NCI-H1048 (cell line): Measurements from ENCODE around the gene OGDH.
"Not testable (repeated sequence)": the region's sequence is repeated elsewhere in the genome, so short reads cannot be mapped to it uniquely, and the experiment has no call there.

Experiments
- DNase-seq: peaks from one replicate; lab custom pipeline; 2025; lab: John Stamatoyannopoulos, UW

Gene OGDH

DNA sequence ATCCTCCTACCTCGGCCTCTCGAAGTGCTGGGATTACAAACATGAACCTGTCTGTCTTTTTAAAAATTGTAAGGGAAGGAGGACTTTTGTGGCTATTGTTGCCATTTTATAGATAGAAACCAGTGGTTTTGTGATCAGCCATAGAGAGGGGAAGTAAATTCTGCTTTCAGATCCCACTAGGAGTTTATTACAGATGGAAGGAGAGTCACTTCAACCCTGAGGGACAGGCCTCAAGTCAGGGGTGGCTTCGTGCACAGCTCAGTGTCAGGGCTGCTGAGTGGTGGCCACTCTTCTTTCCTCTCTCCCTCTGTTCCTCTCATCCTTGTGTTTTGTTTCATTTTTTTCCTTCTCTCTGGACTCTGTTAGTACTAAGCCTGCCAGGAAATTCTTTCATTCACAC is 60.8 kb downstream of the OGDH start:
- no peak for DNase-seq

DNA sequence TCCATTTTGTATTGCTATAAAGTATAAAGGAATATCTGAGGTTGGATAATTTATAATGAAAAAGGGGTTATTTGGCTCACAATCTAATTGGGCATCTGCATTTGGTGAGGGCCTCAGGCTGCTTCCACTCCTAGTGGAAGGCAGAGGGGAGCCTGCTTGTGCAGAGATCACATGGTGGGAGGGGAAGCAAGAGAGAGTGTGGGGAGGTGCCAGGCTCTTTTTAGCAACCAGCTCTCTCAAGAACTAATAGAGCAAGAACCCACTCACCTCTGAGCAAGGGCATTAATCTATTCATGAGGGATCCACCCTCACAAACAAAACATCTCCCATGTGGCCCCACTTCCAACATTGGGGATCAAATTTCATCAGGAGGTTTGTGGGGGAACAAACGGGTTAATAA is 64.6 kb downstream of the OGDH start:
- DNase-seq = no peak

DNA sequence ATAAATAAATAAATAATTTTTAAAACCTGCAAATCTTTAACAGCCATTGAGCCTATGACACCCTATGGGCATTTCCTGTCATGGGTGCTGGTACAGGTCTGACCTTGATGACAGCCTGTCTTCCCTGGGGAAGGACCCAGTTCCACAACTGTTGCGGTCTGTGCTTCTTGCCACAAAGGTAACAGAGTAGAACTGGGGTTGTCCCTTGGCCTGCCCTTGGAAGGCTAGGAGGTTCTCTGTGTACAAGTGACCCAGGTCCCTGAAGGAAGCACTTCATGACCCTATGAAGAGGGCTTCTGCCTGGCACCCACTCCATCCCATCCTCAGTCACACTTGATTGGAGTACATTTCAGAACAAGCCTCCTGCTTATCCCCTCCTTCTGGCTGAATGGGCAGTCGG is 66.9 kb downstream of the OGDH start:
- DNase-seq = no peak

DNA sequence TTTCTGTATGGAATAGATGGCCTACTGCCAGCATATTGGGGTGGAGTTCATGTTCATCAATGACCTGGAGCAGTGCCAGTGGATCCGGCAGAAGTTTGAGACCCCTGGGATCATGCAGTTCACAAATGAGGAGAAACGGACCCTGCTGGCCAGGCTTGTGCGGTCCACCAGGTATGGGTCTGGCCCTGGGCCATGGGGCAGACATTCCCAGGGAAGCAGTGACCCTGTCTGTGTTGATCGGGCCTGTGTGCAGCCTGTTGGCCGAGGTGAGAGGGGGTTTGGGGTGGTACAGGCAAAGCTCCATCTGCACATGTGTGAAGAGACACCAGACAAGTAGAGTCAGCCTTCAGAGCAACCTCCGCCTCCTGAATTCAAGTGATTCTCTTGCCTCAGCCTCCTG is 67.3 kb downstream of the OGDH start:
- no peak for DNase-seq

DNA sequence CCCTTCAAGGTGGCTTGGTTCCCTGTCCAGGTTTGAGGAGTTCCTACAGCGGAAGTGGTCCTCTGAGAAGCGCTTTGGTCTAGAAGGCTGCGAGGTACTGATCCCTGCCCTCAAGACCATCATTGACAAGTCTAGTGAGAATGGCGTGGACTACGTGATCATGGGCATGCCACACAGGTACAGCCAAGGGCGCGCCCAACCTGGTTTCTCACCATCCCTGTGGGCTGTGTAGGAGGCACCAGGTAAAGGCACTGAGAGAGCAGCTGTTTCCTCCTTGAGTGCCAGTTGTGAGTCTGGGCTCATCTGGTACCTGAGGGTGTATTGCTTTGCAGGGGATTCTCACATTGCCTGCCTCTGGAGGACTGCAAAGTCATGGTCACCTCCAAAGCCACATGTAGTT is 68.0 kb downstream of the OGDH start:
- no peak for DNase-seq

DNA sequence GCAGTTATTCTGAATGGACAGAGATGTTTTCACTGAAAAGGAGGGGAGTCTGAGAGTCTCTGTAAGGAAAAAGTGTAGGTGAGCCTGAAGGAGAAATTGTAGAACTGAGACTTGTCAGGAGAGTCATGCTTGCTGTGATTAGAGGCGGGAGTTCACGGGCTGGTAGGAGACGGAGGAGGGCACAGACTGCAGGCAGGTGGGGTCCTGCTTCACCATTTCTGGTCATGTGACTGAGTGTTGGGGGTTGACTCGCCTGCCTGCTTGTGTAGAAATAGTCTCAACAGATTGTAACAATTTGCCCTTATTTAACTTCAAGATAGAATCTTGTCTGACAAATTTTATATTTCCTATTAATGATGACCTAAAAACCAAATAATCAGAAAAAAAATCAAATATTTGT is 70.3 kb downstream of the OGDH start:
- DNase-seq = no peak

DNA sequence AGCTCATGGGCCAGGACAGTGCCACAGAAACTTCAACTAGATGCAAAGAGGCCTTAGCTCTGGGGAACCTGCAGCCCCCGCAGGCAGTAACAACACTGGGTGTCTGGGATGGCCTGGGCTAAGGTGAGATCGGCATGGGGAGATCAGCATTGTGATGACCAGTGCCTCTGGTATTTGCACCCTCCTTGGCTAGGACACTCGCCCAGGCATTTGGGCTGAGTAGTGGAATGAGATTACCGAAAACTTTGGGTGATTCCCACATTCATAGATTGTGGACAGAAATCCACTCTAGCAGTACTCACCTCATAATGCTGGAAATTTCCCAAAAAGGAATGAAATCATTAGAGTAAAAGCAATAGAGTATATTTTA is 71.7 kb downstream of the OGDH start:
- DNase-seq = no peak

DNA sequence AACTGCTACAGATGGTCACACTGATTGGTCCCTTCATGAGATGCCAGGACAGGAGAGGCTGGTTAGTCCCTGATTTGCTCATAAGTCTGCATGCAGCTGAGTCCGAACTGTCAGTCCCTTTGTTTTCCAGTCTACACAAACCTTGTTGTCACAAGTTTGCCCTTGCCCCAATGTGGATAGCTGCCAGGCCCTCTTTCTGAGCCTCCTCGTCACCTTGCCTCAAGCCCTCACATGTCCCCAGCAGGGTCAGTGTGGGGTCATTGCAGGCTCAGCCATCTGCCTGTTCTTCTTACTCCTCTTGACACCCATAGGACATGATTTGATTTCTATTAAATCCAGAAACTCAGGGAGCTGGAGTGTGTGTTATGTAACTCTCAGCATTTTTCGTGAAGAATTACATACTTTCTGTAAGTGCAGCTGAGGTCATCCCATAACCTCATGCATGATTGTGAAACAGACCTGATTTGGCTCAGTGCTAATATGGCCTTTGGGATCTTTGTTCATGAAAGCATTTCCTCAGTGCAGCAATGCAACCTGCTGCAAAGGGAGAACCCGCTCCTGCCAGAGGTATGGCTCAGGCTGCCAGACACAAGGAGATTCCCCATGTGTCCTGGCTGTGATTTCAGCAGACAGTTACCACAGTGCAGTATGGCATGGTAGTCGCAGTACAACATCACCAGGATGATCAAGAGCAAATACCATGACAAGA is 72.2 kb downstream of the OGDH start:
- DNase-seq = no peak

DNA sequence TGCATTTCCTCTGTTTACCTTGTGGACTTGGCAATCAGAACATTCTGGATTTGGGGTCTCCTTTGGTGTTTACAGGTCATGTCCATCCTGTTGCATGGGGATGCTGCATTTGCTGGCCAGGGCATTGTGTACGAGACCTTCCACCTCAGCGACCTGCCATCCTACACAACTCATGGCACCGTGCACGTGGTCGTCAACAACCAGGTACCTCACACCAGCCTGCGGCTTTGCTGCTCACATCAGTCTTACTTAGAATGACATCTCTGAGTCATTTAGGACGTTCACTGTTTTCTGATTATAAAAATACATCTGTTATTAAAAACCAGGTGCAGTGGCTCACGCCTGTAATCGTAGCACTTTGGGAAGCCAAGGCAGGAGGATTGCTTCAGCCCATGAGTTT is 75.2 kb downstream of the OGDH start:
- no peak for DNase-seq

DNA sequence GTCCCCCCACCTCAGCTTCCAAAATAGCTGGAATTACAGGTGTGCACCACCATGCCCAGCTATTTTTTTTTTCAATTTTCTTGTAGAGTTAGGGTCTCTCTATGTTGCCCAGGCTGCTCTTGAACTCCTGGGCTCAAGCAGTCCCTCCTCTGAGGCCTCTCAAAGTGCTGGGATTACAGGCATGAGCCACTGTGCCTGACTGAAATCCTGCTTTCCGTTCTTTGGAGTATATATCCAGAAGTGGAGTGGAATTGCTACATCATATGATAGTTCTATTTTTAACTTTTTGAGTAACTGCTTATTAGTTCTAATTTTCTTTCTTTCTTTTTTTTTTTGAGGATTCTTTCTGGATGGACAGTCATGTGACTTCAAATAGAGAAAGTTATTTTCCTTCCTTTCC is 79.3 kb downstream of the OGDH start:
- no peak for DNase-seq

DNA sequence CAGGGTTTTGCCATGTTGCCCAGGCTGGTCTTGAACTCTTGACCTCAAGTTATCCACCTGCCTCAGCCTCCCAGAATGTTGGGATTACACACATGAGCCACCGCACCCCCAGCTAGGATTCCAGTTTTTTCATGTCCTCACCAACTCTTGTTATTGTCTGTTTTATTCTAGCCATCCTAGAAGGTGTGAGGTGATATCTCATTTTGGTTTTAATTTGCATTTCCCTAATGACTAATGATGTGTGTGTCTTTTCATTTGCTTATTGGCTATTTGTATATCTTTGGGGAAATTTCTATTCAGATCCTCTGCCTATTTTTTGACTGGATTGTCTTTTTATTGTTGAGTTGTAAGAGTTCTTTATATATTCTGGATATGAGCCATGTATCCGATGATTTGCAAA is 83.0 kb downstream of the OGDH start:
- no peak for DNase-seq

DNA sequence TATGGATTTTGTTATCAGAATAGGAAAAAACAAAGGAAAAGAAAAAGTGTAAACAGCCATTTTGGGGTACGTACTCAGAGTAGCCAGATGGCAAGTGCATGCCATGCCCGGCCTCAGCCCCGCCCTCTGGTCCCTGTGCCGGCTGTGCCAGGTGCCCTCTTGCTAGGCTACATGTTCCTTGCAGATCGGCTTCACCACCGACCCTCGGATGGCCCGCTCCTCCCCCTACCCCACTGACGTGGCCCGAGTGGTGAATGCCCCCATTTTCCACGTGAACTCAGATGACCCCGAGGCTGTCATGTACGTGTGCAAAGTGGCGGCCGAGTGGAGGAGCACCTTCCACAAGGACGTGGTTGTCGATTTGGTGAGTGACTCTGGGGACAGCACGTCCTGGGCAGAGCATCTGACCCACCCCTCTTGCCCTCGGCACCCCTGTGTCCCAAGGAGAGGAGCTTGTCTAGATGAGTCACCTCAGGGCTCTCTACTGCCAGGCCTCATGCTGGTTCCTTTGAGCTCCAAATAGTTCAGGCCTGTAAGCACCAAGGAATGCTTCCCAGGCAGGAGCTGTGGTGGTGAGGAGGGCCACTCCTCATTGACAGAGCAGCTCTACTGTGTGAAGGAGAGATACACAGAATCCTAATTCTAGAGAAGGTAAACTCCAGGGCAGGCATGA is 87.3 kb downstream of the OGDH start:
- DNase-seq = no peak

DNA sequence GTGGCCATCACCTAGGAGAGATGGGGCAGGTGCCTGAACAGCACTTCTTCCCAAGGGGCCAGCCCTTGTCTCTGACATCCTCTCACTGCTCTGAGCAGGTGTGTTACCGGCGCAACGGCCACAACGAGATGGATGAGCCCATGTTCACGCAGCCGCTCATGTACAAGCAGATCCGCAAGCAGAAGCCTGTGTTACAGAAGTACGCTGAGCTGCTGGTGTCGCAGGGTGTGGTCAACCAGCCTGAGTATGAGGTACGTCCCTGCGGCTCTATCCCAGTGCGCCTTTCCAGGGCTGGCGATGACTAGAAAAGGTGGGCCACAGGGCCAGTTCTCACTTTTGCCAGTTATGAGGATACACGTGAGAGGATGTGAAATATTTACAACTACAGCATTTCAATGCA is 87.9 kb downstream of the OGDH start:
- no peak for DNase-seq

DNA sequence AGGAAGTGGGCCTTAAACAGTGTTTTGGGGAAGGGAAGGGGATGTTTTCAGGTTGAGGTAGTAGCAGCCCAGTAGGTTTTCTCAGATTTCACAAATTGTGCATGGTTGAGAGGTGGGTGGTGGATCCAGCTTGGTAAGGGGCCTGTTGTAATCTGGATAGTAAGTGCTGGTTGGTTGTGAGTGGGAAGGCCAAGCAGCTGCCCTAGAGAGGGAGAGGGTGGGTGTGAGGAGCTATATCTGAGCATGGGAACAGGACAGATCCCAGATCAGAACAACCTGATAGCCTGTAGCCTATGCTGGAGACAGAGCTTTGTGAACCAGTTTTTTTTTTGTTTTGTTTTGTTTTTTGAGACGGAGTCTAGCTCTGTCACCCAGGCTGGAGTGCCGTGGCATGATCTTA is 88.3 kb downstream of the OGDH start:
- no peak for DNase-seq

DNA sequence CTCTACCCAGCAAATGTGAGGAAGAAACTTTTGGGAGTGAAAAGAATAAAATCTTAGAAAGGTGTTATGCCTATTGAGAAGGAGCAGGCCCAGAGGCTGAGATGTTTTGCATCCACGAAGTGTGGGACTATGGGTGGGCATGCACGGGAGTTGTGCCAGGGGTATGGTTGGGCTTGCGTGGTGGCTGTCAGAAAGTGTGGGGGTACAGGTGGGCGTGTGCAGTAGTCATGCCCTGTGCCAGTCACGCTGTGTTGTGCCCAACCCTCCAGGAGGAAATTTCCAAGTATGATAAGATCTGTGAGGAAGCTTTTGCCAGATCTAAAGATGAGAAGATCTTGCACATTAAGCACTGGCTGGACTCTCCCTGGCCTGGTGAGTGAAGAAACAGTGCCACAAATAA is 89.3 kb downstream of the OGDH start:
- DNase-seq = no peak

DNA sequence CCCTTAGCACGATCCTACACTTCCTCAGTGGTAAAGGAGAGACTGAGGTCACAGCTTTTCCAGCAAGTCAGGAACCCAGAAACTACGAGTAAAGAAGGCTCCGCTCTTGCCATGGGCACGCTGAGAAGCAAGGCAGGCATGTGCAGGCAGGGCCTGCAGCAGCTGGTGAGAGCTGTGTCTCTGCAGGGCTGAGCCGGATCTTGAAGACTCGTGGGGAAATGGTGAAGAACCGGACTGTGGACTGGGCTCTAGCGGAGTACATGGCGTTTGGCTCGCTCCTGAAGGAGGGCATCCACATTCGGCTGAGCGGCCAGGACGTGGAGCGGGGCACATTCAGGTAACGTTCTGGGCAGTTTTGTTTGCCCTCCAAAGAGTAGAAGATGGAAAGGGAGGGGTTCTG is 90.3 kb downstream of the OGDH start:
- no peak for DNase-seq

DNA sequence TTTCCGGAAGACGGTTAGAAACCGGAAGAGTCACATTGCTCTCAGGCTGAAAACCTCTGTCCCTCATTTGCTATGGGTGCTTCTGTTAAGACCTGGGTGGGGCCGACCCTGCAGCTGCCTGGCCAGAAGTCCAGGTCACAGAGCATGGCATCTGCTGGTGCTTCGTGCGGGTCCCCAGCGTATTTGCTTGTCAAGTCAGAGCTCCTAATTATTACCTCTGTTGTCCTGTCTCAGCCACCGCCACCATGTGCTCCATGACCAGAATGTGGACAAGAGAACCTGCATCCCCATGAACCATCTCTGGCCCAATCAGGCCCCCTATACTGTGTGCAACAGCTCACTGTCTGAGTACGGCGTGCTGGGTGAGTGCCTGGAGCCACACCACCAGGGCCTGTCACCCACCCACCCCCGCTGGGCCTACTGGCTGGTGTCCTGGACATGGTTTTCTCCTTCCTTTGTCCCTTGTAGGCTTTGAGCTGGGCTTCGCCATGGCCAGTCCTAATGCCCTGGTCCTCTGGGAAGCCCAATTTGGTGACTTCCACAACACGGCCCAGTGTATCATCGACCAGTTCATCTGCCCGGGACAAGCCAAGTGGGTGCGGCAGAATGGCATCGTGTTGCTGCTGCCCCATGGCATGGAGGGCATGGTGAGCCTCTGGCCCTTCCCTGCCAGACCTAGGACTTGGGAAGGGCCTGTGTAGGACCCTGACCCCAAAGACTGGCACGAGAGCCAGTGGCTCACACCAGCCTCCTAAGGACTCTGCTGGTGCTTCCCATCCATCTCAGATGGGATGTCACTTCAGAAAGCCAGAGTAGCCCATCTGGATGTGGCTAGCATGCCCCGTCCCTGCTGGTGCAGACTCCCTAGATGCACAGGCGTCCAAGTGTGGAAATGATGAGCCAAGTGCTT is 91.0 kb downstream of the OGDH start:
- no peak for DNase-seq

DNA sequence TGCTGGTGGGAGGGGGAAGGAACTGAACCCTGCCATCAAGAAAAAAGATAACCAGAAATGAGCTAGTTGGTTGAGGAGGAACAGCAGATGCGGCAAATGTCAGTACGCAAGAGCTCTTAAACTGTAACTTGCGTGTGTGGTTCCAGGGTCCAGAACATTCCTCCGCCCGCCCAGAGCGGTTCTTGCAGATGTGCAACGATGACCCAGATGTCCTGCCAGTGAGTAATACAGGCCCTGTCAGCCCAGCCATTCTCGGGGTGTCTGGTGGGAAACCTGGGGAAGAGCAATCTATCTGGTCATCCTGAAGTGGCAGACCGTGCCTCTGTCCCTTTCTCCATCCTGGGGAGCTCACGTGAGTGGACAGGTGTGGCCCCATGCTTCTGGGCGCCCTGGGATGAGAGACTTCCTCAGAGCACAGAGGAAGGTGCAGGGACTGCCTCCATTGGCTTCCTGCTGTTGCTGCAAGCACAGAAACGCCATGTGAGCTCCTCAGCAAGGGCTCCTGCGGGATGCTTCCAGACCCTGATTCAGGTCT is 91.7 kb downstream of the OGDH start:
- no peak for DNase-seq

DNA sequence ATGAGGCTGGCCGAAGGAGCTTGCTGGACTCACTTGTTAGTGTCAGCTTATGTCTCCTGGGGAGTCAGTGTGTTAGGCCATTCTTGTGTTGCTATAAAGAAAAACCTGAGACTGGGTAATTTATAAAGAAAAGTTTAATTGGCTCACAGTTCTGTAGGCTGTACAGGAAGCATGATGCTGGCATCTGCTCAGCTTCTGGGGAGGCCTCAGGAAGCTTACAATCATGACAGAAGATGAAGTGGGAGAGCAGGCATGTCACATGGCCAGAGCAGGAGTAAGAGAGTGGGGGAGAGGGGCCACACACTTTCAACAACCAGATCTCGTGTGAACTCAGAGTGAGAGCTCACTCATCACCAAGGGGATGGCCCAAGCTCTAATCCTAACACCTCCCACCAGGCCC is 93.2 kb downstream of the OGDH start:
- DNase-seq = not testable (repeated sequence)

DNA sequence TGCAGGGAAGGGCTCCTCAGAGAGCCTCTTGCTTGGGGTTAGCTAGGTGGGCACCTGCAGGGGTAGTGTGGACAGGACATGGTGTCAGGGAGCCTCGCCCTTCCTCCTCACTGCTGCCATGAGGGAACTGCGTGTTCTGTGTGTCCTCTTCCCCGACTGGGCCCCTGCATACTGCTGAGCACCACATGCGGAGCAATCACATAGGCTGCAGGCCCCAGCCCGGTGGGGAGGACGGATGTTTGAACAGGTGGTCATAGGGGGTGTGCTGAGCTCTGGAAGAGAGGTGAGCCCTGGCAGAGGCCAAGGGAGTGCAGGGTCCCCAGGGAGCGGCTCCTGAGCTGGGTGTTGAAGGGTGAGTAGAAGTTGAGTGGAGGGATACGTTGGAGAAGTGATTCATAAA is 93.9 kb downstream of the OGDH start:
- DNase-seq = no peak

DNA sequence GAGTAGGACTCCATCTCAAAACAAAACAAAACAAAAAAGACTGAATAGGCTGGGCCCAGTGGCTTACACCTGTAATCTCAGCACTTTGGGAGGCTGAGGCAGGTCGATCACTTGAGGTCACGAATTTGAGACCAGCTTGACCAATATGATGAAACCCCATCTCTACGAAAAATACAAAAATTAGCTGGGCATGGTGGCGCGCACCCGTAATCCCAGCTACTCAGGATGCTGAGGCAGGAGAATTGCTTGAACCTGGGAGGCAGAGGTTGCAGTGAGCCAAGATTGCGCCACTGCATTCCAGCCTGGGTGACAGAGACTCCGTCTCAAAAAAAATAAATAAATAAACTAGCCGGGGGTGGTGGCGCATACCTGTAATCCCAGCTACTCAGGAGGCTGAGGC is 97.0 kb downstream of the OGDH start:
- not testable (repeated sequence) for DNase-seq

DNA sequence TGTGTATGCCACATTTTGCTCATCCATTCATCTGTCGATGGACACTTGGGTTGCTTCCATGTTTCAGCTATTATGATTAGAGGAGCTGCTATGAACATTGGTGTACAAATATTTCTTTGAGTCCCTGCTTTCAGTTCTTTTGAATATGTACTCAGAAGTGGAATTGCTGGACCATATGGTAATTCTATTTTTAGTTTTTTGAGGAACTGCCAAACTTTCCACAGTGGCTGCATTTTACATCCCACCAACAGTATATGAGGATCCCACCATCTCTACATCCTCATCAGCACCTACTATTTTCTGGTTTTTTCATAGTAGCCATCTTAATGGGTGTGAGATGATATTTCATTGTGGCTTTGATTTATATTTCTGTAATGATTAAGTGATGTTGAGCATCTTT is 97.5 kb downstream of the OGDH start:
- no peak for DNase-seq

DNA sequence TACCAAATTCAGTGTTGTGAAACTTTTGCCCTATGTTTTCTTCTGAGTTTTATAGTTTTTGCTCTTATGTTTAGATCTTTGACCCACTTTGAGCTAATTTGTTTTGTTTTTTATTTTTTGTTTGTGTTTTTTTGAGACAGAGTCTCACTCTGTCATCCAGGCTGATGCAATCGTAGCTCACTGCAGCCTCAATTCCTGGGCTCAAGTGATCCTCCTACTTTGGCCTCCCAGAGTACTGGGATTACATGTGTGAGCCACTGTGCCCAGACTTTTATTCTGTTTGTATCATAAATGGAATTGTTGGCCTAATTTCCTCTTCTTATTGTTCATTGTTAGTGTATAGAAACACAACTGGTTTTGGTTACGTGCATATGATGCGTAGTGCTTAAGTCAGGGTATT is 99.0 kb downstream of the OGDH start:
- no peak for DNase-seq
